Thymus (tissue), 14 donors: Measurements from ENCODE around the gene MS4A13. TPM values are rescaled to one million over a fixed set of nuclear protein-coding genes. Genes with fewer than 3 reads are reported as not detected.

Experiments
- DNase-seq, 9 donors: peaks; one replicate each; pipeline ENCODE4 v3.0.0-alpha.2; 2013; ENCODE audit warnings: low spot score in 9 of 9, low read depth in 6 of 9, missing footprints in 1 of 9
- H3K27ac ChIP-seq, 2 donors: one replicate each; pipeline ENCODE4 v1.5.1; 2013; ENCODE audit warnings: control low read depth in 1 of 2, low read depth in 1 of 2, low read length in 1 of 2, mild to moderate bottlenecking in 1 of 2, moderate library complexity in 1 of 2
- H3K27me3 ChIP-seq, 2 donors: one replicate each; pipeline ENCODE4 v1.5.1; 2013; ENCODE audit warnings: low read length in 1 of 2; ENCODE audit not compliant: control insufficient read depth in 2 of 2, insufficient read depth in 1 of 2
- H3K36me3 ChIP-seq, 2 donors: one replicate each; pipeline ENCODE4 v1.5.1; 2013; ENCODE audit warnings: low read length in 1 of 2, mild to moderate bottlenecking in 1 of 2, moderate library complexity in 1 of 2; ENCODE audit not compliant: control insufficient read depth in 2 of 2, insufficient read depth in 2 of 2
- H3K4me1 ChIP-seq, 2 donors: one replicate each; pipeline ENCODE4 v1.5.1; 2013; ENCODE audit warnings: low read length in 2 of 2; ENCODE audit not compliant: control insufficient read depth in 2 of 2, insufficient read depth in 2 of 2
- H3K4me3 ChIP-seq, 2 donors: one replicate each; pipeline ENCODE4 v1.5.1; 2013; ENCODE audit warnings: low read length in 2 of 2, control low read depth in 1 of 2, mild to moderate bottlenecking in 1 of 2
- H3K9me3 ChIP-seq, 2 donors: one replicate each; pipeline ENCODE4 v1.5.1; 2013; ENCODE audit warnings: low read length in 1 of 2, mild to moderate bottlenecking in 1 of 2; ENCODE audit not compliant: control insufficient read depth in 2 of 2, insufficient read depth in 1 of 2
- WGBS: extraction: QIAGEN DNeasy Blood & Tissue Kit; methylation state at CpG from one replicate; pipeline ENCODE4 v1.1.7; 2013; 5-methylcytosine and 5-hydroxymethylcytosine counted together
- long read RNA-seq, 10 donors: transcript quantifications; one replicate each; lab custom pipeline, GENCODE V29; 2026
- polyA plus RNA-seq: library from polyadenylated mRNA; stranded (reverse); fragments of 200-250 nt; gene quantifications from one replicate; pipeline ENCODE4 v1.2.3, GENCODE V29; 2013
- total RNA-seq: library from RNA; stranded (reverse); fragments of 120-200 nt; gene quantifications from one replicate; pipeline ENCODE4 v1.2.4, GENCODE V29; 2013
- donor health status: healthy.

Gene MS4A13, protein sequence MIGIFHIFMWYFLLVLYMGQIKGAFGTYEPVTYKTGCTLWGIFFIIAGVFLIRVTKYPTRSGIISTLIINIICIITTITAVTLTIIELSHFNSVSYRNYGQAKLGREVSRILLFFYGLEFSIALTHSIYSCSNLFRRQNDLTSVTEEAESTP
- not detected for total RNA-seq
- not detected for polyA plus RNA-seq
- long read RNA-seq, donor 1 = 0 reads
- long read RNA-seq, donor 2 = 0 reads
- long read RNA-seq, donor 3 = 0 reads
- long read RNA-seq, donor 4 = 0 reads
- long read RNA-seq, donor 5 = 0 reads
- long read RNA-seq, donor 6 = 0 reads
- long read RNA-seq, donor 7 = 0 reads
- long read RNA-seq, donor 8 = 0 reads
- long read RNA-seq, donor 9 = 0 reads
- long read RNA-seq, donor 10 = 0 reads

DNA sequence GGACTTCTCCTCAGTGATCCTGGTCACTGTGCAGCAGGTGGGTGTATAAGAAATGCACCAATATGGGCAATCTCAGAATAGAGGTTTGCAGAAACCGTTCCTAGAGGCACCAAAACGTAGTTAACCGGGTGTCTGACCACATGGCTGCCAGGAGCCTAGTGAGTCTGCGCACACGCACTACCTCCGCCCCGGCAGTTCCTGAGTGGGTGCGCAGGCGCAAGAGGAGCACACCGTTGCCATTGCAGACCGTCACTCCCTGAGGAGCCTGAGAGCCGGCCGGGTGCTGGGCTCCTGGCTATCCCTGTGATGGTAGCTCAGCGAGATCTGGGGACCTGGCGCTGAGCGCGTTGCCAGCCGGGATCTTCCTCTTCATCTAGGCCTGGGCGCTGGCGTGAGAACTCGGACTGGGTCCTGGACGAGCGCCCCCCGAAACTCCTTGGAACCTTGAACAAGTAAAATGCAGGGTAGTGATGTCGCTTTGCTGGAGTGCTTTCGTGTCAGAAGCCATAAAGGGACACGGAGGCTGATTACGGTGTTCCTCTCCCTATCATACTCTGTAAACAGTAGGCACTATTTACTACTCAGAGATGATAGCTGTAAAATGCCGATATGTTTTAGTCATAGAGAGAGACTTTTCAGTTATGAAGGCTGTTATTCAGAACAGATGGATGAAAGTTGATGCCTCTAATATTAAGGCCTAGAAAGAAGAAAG, at the start of gene MS4A13:
Gene MS4A13, plus strand, starts transcription at position 249 of the 712 bp plus-strand sequence. CDS start 2,692 bp downstream, outside the sequence.
- H3K9me3 ChIP-seq = no peaks in the 10 kb centered on the region
- H3K27ac ChIP-seq = no peak within 1 kb of the TSS
- no peaks in the 10 kb centered on the region for H3K27me3 ChIP-seq
- H3K4me1 ChIP-seq = no peaks in the 10 kb centered on the region
- no peaks in the 10 kb centered on the region for H3K36me3 ChIP-seq
- H3K4me3 ChIP-seq = no peak within 1 kb of the TSS
- DNase-seq = no peak
- 98% methylated on average over 29 of the region's 29 CpGs for WGBS

DNA sequence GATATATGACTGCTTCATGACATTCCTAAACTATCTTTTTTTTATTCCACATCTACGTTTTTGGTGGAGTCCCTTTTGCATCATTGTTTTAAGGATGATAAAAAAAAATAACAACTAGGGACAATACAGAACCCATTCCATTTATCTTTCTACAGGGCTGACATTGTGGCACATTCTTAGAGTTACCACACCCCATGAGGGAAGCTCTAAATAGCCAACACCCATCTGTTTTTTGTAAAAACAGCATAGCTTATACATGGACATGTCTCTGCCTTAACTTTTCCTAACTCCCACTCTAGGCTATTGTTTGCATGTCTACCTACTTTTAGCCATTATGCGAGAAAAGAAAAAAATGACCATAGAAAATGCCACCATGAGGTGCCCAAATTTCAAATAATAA, 46.4 kb upstream of the MS4A13 start:
- no peak for DNase-seq
- WGBS = 92% methylated on average over 2 of the region's 2 CpGs
- H3K4me1 ChIP-seq = no peaks in the 10 kb centered on the region

DNA sequence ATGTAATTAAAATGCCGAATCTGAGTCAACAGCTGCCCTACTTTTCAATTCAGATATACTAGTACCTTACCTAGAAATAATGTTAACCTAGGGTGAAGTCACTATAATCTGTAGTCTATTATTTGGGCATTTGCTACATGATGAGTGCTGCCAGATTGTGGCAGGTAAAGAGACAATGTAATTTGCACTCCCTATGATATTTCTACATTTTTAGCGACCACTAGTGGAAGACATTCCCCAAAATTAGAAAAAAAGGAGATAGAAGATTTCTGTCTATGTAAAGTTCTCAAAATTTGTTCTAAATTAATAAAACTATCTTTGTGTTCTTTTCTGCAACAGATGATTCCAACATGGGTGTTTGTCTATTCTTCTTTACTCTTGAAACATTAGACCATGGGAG, 45.5 kb upstream of the MS4A13 start:
- H3K27ac ChIP-seq = no peak overlapping the region
- no peak overlapping the region for H3K4me3 ChIP-seq
- H3K36me3 ChIP-seq = no peaks in the 10 kb centered on the region
- no peaks in the 10 kb centered on the region for H3K9me3 ChIP-seq
- DNase-seq = no peak
- H3K4me1 ChIP-seq = no peaks in the 10 kb centered on the region
- H3K27me3 ChIP-seq = no peaks in the 10 kb centered on the region
- 77% methylated on average over 2 of the region's 2 CpGs for WGBS

More for the DNA sequence above, 46.4 kb upstream of the MS4A13 start:
- Histone ChIP-seq H3K36me3 (no peaks in the 10 kb centered on the region), H3K27ac (no peak overlapping the region), H3K4me3 (no peak overlapping the region), H3K27me3 (no peaks in the 10 kb centered on the region), H3K9me3 (no peaks in the 10 kb centered on the region)

DNA sequence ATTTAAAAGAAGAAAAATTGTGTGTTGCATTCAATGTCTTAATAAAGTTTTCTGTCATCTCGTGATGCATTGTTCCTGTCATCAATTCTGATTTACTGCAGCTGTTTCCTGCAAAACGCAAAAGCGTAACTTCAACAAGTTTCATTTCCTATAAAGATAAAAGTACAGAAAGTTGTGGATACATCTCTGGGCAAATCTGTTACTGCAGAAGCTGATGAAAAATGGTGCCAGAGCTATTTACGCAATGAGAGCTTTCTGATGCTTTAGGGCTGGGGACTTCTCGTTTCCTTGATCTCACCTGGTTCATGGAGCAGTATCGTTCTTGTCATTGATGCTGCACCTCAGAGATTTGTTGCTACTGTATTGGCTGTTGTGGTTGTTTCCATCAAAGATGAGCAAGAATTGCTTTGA, 38.2 kb upstream of the MS4A13 start:
- Histone ChIP-seq H3K27ac (no peak overlapping the region), H3K27me3 (no peaks in the 10 kb centered on the region), H3K4me3 (no peak overlapping the region), H3K36me3 (no peaks in the 10 kb centered on the region), H3K9me3 (no peaks in the 10 kb centered on the region), H3K4me1 (no peaks in the 10 kb centered on the region)
- WGBS = 24% methylated on average over 6 of the region's 6 CpGs
- DNase-seq = no peak

DNA sequence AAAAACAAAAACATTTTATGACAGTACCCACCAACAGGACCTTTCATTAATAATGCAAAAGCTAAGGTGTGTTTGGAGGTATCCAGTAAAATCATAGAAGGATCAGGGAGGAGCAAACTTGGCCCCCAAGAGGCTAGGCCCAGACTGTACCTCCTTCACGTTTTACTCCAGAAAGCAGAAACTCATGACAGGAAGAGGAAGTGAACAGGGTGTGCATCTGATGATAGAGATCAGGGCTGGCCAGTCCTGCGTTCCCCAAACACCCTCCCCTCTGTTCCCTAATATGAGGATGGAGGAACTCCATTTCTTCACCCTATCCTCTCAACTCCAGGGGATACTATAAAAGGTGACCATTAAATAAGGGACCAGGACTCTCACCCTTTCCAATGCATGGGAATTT, 32.8 kb upstream of the MS4A13 start:
- DNase-seq = no peak
- H3K4me1 ChIP-seq = no peaks in the 10 kb centered on the region
- 37% methylated on average over 2 of the region's 2 CpGs for WGBS

DNA sequence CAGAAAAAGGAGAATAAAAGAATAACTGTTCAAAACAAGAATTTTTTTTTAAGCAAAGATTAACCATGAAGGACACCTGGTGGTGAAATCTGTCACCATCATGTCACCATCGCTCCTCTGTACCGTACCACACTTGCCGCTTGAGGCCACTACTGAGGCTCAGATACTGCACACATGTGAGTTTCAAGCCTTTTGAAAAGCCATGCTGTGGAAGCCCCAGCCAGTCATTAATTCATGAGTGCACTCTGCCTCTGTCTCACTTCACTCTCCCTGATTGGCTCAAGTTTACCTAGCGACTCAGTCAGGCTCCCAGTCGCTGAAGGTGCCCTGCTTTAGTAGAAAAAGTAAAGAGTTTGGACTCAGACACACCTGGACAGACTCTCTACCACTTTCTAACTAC, 29.2 kb upstream of the MS4A13 start:
- WGBS = 90% methylated on average over 5 of the region's 5 CpGs
- Histone ChIP-seq H3K27ac (no peak overlapping the region), H3K36me3 (no peaks in the 10 kb centered on the region), H3K27me3 (no peaks in the 10 kb centered on the region), H3K9me3 (no peaks in the 10 kb centered on the region), H3K4me1 (no peaks in the 10 kb centered on the region), H3K4me3 (no peak overlapping the region)
- peak in 2 of 9 donors; percentile 7 to 26 for DNase-seq

More for the DNA sequence above, 32.8 kb upstream of the MS4A13 start:
- no peak overlapping the region for H3K27ac ChIP-seq
- no peaks in the 10 kb centered on the region for H3K27me3 ChIP-seq
- H3K4me3 ChIP-seq = no peak overlapping the region
- H3K36me3 ChIP-seq = no peaks in the 10 kb centered on the region
- H3K9me3 ChIP-seq = no peaks in the 10 kb centered on the region

DNA sequence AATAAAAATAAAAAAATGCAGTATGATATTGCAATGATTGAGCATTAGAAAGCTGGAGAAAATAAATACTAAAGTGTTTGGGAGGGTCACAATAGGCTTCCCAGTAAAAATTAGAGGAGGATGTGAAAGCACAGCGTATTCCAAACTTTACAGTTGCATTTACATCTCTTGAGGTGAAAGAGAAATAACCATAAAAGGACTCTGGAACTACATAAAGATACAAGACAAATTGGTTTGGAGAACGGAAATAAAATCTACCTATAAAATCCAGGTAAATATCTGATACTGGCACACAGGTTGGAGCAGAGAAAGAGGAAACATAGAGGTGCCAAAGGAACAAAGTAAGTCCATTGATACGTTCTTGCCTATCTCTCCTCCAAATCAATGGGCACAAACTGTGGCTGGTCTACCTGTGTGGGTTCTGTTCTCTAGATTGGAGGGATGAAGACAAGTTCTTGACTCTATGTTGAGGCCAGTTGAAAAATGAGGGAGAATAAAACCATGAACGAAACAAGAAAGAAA, 22.6 kb upstream of the MS4A13 start, which contains the start of gene MS4A12:
Gene MS4A12, plus strand, starts transcription at position 291 of the 522 bp plus-strand sequence. CDS start 4,541 bp downstream, outside the sequence.
- Histone ChIP-seq H3K4me3 (no peak within 1 kb of the TSS), H3K36me3 (no peaks in the 10 kb centered on the region), H3K27ac (no peak within 1 kb of the TSS), H3K27me3 (no peaks in the 10 kb centered on the region), H3K4me1 (no peaks in the 10 kb centered on the region), H3K9me3 (no peaks in the 10 kb centered on the region)
- 95% methylated on average over 4 of the region's 4 CpGs for WGBS
- no peak for DNase-seq

DNA sequence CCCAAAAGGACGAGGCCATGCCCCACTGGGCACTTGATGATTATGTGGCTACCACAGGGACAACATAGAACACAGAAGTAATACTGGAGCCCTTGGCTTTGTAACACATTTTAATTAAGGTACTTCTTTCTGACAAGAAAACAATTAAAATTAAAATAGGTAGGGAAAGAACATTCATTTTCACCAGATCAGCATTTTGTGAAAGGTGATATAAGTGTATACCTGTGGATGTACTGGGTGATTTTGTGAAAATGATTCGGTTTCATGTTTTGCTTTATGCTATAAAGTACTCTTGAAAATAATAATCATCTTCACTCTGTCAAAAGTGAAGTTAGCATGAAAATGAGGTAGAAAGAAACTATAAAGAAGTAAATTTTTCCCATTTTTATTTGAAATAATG, 21.7 kb upstream of the MS4A13 start:
- no peak overlapping the region for H3K27ac ChIP-seq
- H3K27me3 ChIP-seq = no peaks in the 10 kb centered on the region
- 95% methylated on average over 2 of the region's 2 CpGs for WGBS
- no peaks in the 10 kb centered on the region for H3K9me3 ChIP-seq
- no peaks in the 10 kb centered on the region for H3K36me3 ChIP-seq
- no peak overlapping the region for H3K4me3 ChIP-seq
- no peaks in the 10 kb centered on the region for H3K4me1 ChIP-seq
- no peak for DNase-seq

DNA sequence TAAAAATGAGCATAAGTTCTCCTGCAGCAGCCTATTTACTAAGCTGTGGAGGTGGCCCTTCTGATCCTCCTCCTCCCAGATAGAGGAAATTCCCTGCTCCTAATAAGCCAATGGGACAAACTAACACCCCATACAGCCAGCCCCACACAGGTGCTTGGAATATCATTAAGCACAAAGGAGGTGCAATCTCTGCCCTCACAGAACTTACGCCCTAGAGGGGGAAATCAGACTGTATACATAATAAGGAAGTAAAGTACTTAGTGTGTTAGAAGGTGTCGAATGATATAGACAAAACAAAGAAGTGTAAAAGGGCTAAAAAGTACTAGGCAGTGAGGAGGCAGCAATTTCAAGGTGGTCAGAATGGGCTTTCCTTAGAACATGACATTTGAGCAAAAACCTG, 16.8 kb upstream of the MS4A13 start:
- H3K36me3 ChIP-seq = no peaks in the 10 kb centered on the region
- H3K27me3 ChIP-seq = no peaks in the 10 kb centered on the region
- no peak overlapping the region for H3K27ac ChIP-seq
- no peak overlapping the region for H3K4me3 ChIP-seq
- H3K4me1 ChIP-seq = no peaks in the 10 kb centered on the region
- WGBS = 59% methylated on average over 2 of the region's 2 CpGs
- no peaks in the 10 kb centered on the region for H3K9me3 ChIP-seq
- DNase-seq = no peak
